ENCODE measurements around the gene PTPRG.

- TF ChIP-seq, protein P1, sequence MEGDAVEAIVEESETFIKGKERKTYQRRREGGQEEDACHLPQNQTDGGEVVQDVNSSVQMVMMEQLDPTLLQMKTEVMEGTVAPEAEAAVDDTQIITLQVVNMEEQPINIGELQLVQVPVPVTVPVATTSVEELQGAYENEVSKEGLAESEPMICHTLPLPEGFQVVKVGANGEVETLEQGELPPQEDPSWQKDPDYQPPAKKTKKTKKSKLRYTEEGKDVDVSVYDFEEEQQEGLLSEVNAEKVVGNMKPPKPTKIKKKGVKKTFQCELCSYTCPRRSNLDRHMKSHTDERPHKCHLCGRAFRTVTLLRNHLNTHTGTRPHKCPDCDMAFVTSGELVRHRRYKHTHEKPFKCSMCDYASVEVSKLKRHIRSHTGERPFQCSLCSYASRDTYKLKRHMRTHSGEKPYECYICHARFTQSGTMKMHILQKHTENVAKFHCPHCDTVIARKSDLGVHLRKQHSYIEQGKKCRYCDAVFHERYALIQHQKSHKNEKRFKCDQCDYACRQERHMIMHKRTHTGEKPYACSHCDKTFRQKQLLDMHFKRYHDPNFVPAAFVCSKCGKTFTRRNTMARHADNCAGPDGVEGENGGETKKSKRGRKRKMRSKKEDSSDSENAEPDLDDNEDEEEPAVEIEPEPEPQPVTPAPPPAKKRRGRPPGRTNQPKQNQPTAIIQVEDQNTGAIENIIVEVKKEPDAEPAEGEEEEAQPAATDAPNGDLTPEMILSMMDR (IDR thresholded peaks at IDR 0.05; ENCODE audit: extremely low read depth in 1 of 2, insufficient read depth in 1 of 2, low read depth in 1 of 2, low read length in 2 of 2) = no peak
- TF ChIP-seq POLR2A (IDR thresholded peaks at IDR 0.05; ENCODE audit: low read depth, low read length) (no peak), POLR2AphosphoS5 (IDR thresholded peaks at IDR 0.05; ENCODE audit: insufficient read depth, low read depth, low read length) (no peak), EZH2 (IDR thresholded peaks at IDR 0.05; ENCODE audit: borderline replicate concordance, low read depth, low read length, severe bottlenecking) (no peak), JUN (IDR thresholded peaks at IDR 0.05; ENCODE audit: borderline replicate concordance, insufficient read depth, insufficient read length, low read depth) (no peak)
Measured at GRCh38 chr3:62259924-62260323, 698.6 kb downstream of the PTPRG start.
